SK-N-MC (cell line): ENCODE measurements around the gene MSX1.

Experiments
- EZH2 ChIP-seq: fragments of 200-600 bp; sonication (generic); IDR thresholded peaks from one replicate; pipeline ENCODE4 v1.6.1; 2017; ENCODE audit warnings: antibody characterized with exemption
- FOXP2 ChIP-seq: optimal IDR thresholded peaks from 2 replicates; pipeline ENCODE3; 2011; ENCODE audit warnings: mild to moderate bottlenecking, moderate library complexity; ENCODE audit not compliant: insufficient read depth; ENCODE audit errors: extremely low read length, control extremely low read depth
- POLR2AphosphoS5 ChIP-seq: IDR thresholded peaks from 2 replicates; pipeline ENCODE4 v1.6.1; 2012; ENCODE audit warnings: mild to moderate bottlenecking, low read depth, low read length, borderline replicate concordance

DNA sequence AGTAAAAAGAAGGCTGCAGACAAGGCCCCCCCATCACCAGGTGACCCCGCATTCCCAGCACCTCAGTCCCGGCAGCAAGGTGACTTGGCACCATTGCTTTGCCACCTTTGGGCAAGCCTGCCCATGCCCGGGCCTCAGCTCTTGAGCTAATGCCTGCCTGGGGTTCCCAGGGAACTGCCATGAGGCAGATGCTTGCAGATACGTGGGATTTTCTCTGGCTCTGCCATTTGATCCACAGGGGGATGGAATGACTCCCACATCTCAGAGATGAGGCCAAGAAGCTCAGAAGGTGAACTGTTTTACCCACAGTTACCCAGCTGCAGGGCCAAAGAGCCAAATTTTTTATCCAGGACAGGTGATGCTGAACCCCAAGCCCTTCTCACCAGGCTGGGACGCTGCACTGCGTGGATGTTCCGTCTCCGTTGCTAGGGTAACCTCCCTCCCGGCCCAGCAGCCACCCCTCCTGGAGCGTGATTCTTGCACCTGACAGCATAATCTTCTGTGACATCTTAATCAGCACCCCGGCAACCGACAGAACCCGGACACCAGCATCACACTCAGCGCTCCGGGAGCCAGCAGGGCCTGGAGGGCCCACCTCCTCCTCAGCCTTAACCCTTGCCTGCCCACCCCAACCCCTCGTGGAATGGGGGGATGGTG is 15.7 kb upstream of the MSX1 start:
- TF ChIP-seq EZH2 (no peak), POLR2AphosphoS5 (no peak), FOXP2 (no peak)
